HL-60/S4 treated with retinoic acid at 250 ng/mL for 4 days and 3 days (cell line): ENCODE results near the gene ZIC1.

Experiments
- in situ Hi-C: fragments of 300-500 bp; cut with MboI; formaldehyde crosslinking; loops from 2 replicates; pipeline ENCODE4 v1.7.0; 2022; ENCODE audit warnings: low sequenced_read_pairs

The ZIC1 gene

DNA sequence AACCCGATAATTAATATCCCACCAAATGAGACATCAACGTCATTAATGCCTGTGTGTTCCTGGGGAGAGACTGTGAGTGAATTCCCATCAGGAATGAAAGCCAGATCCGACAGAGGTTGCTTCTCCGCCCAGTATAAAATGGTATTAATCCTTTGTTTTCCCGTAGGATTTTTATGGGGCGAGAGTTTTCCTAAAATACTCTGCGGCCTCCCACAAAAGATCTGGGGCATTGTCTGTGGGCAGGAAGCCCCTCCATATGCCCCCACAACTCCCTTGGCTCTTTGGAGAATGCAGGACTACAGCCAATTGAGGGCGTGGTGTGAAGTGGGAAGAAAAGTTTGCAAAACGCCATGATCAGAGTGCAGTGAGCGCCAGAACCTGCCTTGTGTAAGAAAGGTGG is 29.5 kb upstream of the ZIC1 start:
- in situ Hi-C loops = no loop called here

DNA sequence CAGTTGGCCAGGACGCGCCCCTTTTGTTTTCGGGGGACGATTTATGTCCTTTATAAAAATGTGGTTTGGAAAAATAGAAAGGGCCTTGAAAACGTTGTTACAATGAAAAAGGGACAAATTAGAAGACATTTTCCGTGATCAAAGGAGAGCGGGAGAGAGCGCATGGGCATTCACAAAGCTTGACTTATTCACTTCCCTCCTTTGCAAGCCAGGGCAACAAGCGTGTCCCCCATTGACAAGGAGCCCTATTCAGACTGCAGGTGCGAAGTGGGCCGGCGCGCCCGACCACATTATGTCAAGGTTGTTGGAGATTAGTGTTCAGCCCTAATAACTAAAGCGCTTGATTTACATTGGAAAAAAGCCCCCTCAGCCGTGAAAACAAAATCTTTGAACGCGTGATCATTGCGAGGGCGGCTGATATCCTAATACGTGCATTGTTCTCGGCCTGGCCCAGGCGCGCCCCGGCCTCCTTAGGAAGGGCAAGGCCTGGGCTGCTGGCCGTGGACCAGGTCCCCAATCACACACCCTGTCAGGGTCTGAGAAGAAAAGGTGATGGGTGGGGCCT is 28.7 kb upstream of the ZIC1 start:
- in situ Hi-C loops = no loop called here

DNA sequence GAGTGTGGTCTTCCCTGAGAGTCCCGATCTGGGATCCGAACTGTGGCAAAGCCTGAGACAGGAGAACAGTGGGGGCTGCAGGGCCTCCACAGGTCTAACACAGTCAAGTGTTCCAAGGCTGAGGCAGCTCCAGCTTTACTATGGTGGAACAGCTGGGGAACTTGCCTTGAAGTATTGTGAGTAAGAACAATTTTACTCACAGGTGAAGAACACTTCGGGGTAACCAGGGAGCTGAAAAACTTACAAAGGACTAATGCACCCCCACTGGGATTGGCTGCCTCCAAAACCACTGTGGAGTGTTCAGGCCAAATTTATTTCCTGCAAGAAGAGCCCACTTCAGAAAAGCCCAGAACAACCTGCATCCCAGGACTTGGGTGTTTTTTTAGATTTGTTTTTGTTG is 28.2 kb upstream of the ZIC1 start:
- in situ Hi-C loops = no loop called here

DNA sequence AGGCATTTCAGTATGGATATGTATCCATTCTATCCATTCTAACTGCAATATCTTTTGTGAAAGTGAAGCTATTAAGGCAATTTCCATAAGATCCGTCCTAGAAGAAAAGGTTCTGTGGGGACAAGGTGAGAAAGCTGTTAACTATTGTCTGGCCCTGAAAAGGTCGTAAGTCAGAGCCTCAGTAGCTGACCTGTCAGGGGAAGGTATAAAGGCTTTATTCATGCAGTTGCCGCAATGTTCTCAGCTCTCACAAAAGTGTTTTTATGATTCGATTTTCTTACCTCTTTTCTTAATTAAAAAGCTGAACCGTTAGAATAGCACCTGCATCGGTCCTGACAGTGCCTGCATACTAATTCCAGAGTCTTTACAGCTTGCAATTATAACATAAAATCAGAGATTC is 27.6 kb upstream of the ZIC1 start:
- in situ Hi-C loops = no loop called here

DNA sequence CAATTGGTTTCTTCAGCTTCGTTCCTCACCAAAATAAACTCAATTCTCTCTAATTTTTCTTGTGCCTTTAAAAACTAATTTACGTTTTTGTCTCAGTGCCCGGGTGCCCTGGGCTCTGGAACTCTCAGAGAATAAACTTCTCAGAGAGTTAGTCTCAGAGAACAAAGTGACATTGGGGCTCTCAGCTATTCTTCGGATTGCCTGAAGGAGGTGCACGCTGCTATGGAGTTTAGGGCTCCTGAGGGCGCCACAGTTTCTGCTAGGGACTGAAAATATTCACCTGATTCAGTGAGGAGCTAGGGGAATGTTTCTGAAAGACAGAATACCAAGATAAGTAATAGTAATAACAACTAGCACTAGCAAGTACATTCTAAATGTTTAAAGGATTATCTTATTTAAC is 25.5 kb upstream of the ZIC1 start:
- in situ Hi-C loops = no loop called here

DNA sequence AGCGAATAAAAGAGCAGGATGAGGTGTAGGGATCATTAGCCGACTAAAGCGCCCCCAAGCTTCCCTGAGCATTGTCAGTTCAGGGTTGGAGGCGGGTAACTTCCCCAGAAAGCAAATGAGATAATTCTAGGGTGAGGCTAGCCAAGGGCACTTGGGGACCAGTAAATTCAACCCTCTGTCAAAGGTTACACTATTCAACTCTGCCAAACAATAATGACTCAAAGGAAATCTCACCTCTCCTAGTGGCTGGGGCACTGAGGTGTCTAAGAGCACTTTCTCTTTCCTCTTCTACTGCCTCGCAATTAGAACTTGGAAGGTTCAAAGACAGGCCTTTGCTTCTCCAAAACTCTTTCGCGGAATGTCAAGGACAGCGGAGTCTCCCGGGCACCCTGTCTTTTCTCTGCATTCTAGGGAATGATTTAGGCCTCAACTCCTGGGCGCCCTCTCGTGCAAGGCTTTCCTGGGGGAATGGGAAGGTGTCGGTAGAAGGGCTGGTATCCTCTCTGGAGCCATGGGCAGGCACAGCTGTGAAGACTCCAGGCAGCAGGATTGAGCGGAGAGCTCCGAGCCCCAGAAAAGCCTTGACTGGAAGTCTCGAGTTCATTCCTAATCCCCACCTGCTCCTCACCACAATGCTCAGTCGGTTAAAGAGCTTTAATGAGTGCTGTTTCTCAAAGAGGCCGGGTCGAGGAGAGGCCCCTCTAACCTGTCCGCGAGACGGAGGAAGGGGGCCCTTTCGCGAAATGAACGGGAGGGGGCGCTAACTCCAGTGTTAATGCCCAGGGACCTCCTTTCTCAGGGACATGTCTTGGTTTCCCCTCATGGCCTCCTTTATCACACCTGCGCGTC is 24.7 kb upstream of the ZIC1 start:
- in situ Hi-C loops = no loop called here

DNA sequence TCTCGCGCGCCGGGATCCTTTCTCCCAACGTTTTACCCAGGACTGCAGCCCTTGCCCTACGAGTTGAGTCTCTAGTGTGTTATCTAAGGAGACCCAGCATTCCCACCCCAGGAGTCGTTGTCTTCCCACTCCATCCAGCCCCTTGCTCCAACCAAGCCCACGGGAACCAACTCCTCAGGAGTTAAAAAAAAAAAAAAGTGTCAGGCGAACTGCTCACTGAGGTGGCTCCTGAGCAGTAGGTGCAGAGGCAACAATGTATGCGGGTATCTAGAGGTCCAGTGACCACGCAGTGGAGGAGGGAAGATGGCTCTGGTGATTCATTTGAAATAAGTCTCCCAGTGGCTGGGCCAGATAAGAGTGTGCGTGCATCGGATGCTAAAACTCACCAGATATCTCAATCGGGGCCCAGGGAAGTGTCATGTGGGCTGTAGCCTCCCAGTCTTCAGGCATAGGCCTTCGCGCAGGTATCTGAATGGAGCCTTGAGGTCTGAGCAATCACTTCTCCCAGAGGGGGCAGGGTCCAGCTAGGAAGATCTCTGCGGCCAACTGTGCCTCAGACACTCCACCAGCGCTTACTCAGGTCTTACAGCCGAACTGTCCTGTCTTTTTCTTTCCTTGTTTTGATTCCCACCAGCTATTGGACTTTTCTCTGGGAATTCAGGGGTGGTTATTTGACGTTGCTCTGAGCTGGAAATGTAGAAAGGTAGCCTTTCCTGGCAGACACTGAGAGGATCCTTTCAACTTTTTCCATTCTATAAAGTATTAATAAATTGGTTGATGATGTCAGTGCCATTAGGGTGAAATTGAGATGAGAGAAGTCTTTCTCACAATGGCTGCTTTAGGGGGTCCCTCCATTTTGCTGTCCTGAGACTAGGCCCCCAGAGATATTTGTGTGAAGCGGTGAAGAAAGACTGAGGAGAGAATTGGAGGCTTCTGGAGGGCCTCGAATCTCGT is 23.8 kb upstream of the ZIC1 start:
- in situ Hi-C loops = no loop called here

DNA sequence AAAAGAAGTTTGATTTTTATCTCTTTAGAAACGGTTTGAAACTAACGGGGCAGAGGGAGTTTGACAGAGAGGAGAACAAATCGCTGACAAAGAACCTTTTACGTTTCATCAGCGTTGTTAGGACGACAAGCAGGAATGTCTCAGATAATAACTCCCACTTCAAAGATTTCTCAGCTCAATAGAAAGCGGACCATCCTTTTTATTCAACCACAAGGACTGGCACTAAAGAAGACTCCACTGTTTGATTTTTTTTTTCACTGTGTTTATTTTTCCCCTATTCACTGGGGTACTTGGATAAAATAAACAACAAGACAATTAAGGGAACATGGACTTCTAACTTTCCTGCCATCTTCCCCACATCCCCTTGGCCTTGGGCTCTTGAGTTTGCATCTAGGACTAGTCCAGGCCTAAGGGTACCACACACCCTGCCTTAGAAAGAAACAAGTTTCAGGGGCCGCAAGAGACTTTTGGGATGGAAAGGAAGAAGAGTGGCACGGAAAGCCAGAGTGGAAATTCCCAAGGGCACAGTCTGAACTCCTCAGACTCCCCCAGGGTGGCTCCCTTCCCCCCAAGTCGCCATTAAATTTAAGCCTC is 21.8 kb upstream of the ZIC1 start:
- in situ Hi-C loops = no loop called here

DNA sequence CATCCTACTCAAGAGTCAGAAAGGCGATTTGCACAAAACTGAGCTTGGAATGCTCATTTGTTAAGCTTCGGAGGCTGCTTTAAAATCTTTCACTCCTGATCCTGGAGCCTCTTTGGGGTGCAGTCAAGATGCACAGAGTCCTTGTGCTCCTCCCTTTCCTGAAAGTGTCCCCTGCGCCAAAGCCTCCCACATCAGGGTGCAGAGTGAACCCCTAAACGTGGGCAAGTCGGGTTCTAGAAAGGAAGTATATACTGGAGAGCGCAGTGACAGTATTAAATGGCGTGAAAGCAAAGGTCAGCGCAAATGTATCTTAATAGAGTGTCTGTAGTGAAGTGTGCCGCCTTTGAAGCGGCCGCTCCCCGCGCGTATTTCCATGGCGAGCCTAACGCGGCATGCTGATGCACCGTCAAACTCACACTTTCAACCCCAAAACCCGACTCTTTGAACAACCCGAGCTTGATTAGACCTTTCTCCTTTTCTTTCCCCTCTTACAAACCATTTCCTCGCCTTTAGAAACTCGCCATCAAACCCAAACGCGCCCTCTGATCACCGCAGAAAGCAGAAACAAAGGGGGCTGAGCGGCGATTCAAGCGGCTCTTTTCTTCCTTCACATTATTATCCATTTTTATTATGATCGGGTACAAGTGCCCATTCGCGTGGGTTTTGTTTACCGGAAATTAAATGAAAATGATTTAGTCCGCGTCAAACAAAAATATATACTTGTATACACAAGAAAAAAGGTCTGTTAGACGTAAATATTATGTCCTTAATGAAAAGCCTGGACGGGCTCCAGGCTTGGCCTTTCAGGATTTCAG is 21.1 kb upstream of the ZIC1 start:
- in situ Hi-C loops = no loop called here

DNA sequence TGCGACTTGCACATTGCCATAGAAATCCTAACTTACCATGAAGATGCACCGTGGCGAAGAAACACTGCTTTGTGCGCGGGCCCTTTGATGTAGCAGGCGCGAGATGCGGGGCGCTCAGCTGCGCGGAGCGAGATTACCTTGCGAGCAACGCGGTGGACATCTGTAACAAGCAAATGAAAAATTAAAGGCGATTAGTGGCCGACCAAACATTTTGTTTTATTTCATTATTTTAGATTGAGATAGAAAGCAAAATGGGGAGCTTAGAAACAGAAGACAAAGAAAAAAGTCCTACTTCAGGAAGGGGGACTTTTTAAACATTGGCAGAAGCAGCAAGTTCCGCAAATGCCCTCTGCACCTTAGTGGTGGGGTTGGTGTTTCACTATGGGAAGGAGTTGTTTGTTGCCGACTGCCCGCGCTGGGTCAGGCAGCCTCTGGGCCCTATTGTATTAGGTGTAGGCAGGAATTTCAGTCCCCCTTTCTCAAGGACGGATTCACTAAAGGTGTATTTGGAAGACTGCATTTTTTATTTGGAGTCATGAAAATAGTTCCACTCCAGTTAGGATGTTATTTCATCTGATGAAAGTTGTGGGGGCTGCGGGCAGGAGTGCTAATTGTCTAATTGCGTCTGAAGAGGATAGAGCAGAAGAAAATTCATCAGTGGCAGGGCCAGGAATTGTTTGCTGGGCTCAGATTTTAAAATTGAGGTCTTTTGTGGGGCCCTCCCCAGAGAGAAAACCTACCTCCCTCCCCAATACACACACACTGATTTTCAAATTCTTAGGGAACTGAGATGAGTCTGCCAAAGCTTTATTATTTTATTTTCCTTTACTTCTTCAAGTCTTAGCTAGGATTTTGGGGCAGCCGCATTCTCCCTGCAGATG is 20.2 kb upstream of the ZIC1 start:
- in situ Hi-C loops = no loop called here

DNA sequence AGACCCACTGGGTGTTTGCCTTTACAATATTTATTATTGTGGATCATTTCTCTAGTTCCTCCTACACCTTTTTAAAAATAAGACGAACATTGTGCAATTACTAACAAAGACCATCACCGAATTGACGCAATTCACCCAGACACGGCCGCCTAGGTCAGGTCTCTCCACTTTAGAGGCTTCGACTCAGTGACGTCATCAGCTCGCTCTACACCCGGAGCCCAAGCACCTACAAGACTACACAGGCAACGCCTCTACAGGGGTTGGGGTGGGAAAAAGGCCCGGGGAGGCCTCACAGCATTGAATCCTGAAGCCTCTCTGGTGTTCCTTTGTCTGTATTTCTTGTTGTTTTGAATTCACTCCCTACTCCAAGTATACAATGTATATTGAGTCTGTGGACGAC is 19.4 kb upstream of the ZIC1 start:
- in situ Hi-C loops = no loop called here

DNA sequence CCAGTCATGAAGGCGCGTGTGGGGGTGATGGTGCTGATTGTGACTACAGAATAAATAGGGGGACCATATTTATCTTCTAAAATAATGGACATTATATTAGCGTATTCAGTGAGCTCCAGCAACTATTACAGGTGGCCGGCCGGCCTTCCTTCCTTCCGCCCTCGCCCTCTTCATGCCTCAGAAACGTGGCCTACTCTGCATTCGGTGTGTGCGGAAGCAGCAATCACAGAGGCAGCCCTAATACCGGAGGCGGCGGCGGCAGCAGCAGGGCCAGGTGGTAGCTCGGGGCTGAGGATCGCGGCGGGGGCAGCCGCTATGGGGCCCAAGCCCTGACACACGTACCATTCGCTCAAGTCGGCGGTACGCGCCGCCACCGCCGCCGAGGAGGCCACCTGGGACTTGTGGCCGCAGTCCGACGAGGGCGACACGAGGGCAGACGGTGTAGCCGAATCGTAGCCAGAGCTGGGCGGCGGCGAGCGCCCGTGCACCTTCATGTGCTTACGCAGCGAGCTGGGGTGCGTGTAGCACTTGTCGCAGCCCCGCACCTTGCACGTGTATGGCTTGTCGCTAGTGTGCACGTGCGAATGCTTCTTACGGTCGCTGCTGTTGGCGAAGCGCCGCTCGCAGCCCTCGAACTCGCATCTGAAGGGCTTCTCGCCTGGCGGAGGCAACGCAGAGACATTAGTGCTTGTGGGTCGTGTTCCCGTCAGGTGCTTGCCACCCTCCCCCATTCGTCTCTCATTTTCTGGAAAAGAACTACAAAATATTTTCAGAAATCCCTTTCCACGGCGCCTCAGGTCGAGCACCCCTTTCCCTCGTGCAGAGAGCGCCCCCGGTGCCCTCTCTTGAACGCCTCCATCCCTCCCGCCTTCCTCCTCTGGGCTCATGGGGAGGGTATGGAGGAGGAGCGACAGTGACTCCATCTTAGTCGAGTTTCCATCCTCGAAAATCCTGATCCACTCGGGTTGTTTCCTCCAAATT is 18.3 kb upstream of the ZIC1 start:
- in situ Hi-C loops = no loop called here

DNA sequence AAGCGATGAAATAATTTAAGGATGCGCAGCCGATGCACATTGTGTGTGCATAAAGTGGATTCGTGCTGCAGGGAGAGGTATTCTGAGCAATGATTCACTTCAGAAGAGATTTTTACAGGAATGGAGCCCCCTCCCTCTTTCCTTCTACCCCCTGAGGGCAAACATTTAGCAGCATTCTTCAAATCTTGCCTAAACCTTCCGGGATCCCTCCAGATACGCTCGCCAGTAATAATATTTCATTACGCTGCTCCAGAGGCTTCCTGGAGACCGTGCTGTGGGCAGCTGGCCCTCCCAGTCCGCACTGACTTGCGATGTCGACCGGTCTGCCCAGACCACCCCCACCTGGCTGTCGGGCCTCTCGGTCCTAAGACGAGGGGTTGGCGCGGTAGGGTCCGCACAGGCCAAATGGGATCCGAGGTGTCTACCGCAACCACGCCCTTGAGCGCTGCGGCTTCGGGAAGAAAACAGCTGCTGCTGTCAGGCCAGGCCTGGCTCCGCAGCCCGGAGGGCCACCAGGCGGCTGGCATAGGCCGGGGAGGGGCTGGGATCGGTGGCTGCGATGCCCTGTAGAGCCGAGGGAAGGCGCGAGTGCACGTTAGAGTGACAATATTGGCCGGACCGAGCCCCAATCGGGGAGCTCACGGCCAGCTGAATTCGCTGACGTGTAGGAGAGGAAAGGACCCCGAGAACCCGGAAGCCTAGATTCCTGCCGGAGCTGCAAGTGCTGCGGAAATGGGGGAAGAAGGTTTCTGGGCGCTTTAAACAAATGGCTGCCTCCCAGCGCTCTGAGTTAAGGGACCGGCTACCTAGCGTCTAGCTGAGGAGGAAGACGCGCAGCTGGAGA is 17.2 kb upstream of the ZIC1 start:
- in situ Hi-C loops = no loop called here

DNA sequence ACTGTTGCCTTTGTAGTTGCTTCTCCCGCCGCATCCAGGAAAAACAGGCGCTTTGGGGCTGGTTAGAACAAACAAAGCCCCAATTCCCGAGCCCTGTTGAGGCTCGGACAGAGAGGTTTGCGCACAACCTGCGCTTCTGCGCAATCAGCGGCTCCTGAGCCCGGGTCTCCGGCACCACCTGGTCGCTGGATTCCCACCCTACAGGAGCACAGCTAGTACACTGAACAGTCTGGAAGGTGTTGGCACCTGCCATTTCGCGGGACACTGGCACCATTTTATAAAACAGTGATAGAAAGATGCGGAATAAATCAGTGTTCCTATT is 16.6 kb upstream of the ZIC1 start:
- in situ Hi-C loops = no loop called here

DNA sequence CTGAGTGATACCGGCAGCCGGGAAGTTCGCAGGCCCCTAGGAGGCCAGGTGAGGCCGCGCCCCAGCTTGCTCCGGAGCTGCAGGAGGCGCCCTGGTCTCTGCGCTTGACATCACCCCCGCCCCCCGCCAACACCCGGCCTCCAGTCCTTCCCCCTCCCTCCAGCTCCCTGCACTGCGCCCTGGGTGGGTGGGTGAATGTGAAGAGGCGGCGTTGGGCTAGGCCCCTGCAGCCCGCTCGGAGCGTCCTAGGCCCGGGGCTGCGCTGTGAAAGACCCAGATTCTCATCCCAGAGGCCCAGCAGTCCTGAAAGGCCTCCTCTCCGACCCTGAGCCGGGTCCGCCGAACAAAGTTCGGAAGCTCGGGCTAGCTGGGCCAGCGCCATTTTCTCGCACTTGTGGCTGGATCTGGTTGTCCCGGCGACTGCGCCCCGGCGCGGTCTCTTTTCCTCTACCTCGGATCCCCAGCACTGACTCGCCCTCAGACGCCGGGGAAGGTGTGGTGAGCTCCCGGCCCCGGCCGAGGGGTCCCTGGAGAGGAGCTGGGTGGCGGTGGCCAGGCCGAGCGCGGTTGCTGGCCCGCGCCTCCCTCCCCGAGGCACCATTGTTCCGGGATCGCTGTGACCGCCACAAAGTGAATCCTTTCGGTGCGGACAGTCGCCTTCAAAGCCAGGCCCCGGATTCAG is 15.8 kb upstream of the ZIC1 start:
- in situ Hi-C loops = no loop called here

DNA sequence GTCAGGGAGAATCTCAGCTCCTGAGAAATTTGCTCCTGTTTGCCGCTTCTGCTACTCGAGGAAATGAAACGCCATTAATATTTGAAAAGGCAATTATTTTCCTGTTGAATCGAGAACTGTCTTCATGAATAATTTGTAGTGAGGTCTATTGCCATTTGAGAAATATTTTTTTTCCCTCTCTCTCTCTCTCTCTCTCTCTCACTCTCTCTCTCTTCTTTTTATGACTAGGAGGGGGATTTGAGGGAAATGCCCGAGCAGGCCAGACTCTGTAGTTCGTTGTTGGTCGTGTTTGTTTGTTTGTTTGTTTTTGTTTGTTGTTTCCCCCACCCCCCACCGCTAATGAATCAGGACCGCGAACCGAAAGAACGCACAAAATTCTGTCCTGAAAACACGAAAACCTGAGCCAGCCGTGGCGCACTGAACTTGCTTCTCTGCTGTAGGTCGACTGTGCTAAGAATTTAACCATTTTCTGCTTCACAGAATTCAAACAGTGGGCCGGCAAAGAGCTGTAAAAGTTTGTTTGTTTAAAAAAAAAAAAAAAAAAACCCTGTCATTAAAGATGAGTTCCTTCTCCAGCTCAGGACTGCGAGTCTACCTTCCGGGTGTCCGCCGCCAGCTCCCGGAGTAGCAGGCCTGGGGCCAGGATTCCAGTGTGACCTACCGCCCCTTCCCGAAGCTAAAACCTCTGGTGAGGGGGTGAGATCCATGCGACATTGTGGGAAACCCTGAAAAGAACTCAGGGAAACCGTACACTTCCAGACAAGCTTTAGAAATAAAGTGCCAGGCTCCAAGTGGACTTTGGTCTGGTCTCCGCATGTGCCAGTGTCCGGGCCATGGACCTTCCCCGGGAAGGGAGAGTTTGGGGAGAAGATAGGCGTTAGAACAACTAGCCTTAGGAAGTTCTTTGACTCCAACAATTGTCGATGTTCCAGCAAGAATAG is 15.0 kb upstream of the ZIC1 start:
- in situ Hi-C loops = no loop called here
